ENCODE measurements around the gene PHF21B. TPM values are rescaled to one million over a fixed set of nuclear protein-coding genes. Genes with fewer than 3 reads are reported as not detected.

PHF21B gene
- polyA plus RNA-seq, 1 donor (not counting 4 experiments of a cell fraction or from before 2014, with no cell fraction given): not detected

- no peak overlapping the region for H3K9ac ChIP-seq (ENCODE audit: control insufficient read depth, extremely low read depth, insufficient read depth, low read length)
- dilution Hi-C loops (cut with MboI; ENCODE audit: extremely low pct_ligation_motif_present, low sequenced_read_pairs): no loop called here
- TF ChIP-seq CTCF (optimal IDR thresholded peaks at IDR 0.05 in 1 of 3, IDR thresholded peaks at IDR 0.05 in 1 of 3, conservative IDR thresholded peaks at IDR 0.05 in 1 of 3; ENCODE audit: extremely low read depth in 1 of 3, insufficient read depth in 2 of 3, low read length in 3 of 3) (no peak), EZH2 (IDR thresholded peaks at IDR 0.05; ENCODE audit: low read length) (no peak)
- H3K36me3 ChIP-seq (ENCODE audit: control insufficient read depth in 2 of 2, extremely low read depth in 1 of 2, insufficient read depth in 2 of 2, low read length in 2 of 2): no peaks in the 10 kb centered on the region
- no peak overlapping the region for H3K4me3 ChIP-seq (ENCODE audit: control insufficient read depth in 2 of 3, extremely low read depth in 1 of 3, insufficient read depth in 2 of 3, low read depth in 1 of 3, low read length in 3 of 3)
- H3K4me2 ChIP-seq (ENCODE audit: control insufficient read depth, extremely low read depth, insufficient read depth, low read depth, low read length): no peak overlapping the region
- DNase-seq (ENCODE audit: low read depth, low spot score): no peak
- H3K9me3 ChIP-seq (ENCODE audit: control insufficient read depth, low read depth, low read length): no peaks in the 10 kb centered on the region
- no peaks in the 10 kb centered on the region for H3K79me2 ChIP-seq (ENCODE audit: control insufficient read depth, insufficient read depth, low read length)
- no peaks in the 10 kb centered on the region for H3K9me1 ChIP-seq (ENCODE audit: control insufficient read depth, extremely low read depth, insufficient read depth, low read length)
- H3K27ac ChIP-seq (ENCODE audit: control insufficient read depth, insufficient read depth, low read length): no peak overlapping the region
- H3K27me3 ChIP-seq (ENCODE audit: control insufficient read depth, extremely low read depth, insufficient read depth, low read length): peaks cover 9% of the 10 kb centered on the region
- no peaks in the 10 kb centered on the region for H3K4me1 ChIP-seq (ENCODE audit: control insufficient read depth, extremely low read depth, insufficient read depth, low read length)
- H2AFZ ChIP-seq (ENCODE audit: control insufficient read depth, low read length): no peak overlapping the region
- no peak for FAIRE-seq
- H4K20me1 ChIP-seq (ENCODE audit: control insufficient read depth, extremely low read depth, insufficient read depth, low read length): no peaks in the 10 kb centered on the region
These were observed 12.7 kb downstream of the PHF21B start for GRCh38 chr22:44997060-44997459.

GRCh38 chr22:44996648-44997047, 13.2 kb downstream of the PHF21B start:
- H3K9me1 ChIP-seq (ENCODE audit: control insufficient read depth, extremely low read depth, insufficient read depth, low read length): no peaks in the 10 kb centered on the region
- no peaks in the 10 kb centered on the region for H3K79me2 ChIP-seq (ENCODE audit: control insufficient read depth, insufficient read depth, low read length)
- no peak overlapping the region for H3K27ac ChIP-seq (ENCODE audit: control insufficient read depth, insufficient read depth, low read length)
- H3K4me2 ChIP-seq (ENCODE audit: control insufficient read depth, extremely low read depth, insufficient read depth, low read depth, low read length): no peak overlapping the region
- no peak overlapping the region for H3K4me3 ChIP-seq (ENCODE audit: control insufficient read depth in 2 of 3, extremely low read depth in 1 of 3, insufficient read depth in 2 of 3, low read depth in 1 of 3, low read length in 3 of 3)
- no peaks in the 10 kb centered on the region for H4K20me1 ChIP-seq (ENCODE audit: control insufficient read depth, extremely low read depth, insufficient read depth, low read length)
- peaks cover 9% of the 10 kb centered on the region for H3K27me3 ChIP-seq (ENCODE audit: control insufficient read depth, extremely low read depth, insufficient read depth, low read length)
- DNase-seq (ENCODE audit: low read depth, low spot score) (no peak), FAIRE-seq (no peak)
- H3K9me3 ChIP-seq (ENCODE audit: control insufficient read depth, low read depth, low read length): no peaks in the 10 kb centered on the region
- no peaks in the 10 kb centered on the region for H3K36me3 ChIP-seq (ENCODE audit: control insufficient read depth in 2 of 2, extremely low read depth in 1 of 2, insufficient read depth in 2 of 2, low read length in 2 of 2)
- TF ChIP-seq CTCF (optimal IDR thresholded peaks at IDR 0.05 in 1 of 3, IDR thresholded peaks at IDR 0.05 in 1 of 3, conservative IDR thresholded peaks at IDR 0.05 in 1 of 3; ENCODE audit: extremely low read depth in 1 of 3, insufficient read depth in 2 of 3, low read length in 3 of 3) (no peak), EZH2 (IDR thresholded peaks at IDR 0.05; ENCODE audit: low read length) (no peak)
- no peaks in the 10 kb centered on the region for H3K4me1 ChIP-seq (ENCODE audit: control insufficient read depth, extremely low read depth, insufficient read depth, low read length)
- no peak overlapping the region for H3K9ac ChIP-seq (ENCODE audit: control insufficient read depth, extremely low read depth, insufficient read depth, low read length)
- dilution Hi-C loops (cut with MboI; ENCODE audit: extremely low pct_ligation_motif_present, low sequenced_read_pairs): no loop called here
- no peak overlapping the region for H2AFZ ChIP-seq (ENCODE audit: control insufficient read depth, low read length)

Measured in keratinocyte (primary cell).